Panc1 (cell line): ENCODE measurements around the gene AKAP8L. TPM values are rescaled to one million over a fixed set of nuclear protein-coding genes. Genes with fewer than 3 reads are reported as not detected.

Experiments
- ATAC-seq: fragments of 200-7000 bp; cut with Tn5 transposase; 2 replicates; pipeline ENCODE4 v1.9.1; 2020; ENCODE audit warnings: mild to moderate bottlenecking, moderate library complexity
- BruUV-seq: library from RNA; stranded (reverse); fragments of 400-500 nt; replicated peaks from 2 replicates; lab custom pipeline; 2021; lab: Mats Ljungman, UMichigan
- CTCF ChIA-PET: fragments of 300-600 bp; sonication (Branson Sonifier 250); formaldehyde crosslinking; loops from one replicate; lab custom pipeline; 2022; ENCODE audit warnings: antibody characterized with exemption; lab: Charles Lee
- POLR2A ChIA-PET: fragments of 300-600 bp; sonication (Branson Sonifier 250); formaldehyde crosslinking; loops from one replicate; lab custom pipeline; 2022; ENCODE audit warnings: antibody characterized with exemption; lab: Charles Lee
- DNase-seq: peaks from one replicate; pipeline ENCODE4 v3.0.0-alpha.2; 2010; ENCODE audit warnings: low read depth, low spot score
- H3K27ac ChIP-seq: 2 replicates; pipeline ENCODE4 v1.5.1; 2011; ENCODE audit warnings: mild to moderate bottlenecking, low read length, inconsistent platforms
- H3K27me3 ChIP-seq: fragments of 200-500 bp; sonication (Bioruptor generic); 2 replicates; pipeline ENCODE4 v1.6.0; 2014; ENCODE audit warnings: low read length, inconsistent platforms; ENCODE audit not compliant: control insufficient read depth, insufficient read depth
- H3K36me3 ChIP-seq: fragments of 200-500 bp; sonication (Bioruptor generic); 2 replicates; pipeline ENCODE4 v1.5.1; 2014; ENCODE audit warnings: inconsistent platforms, mild to moderate bottlenecking, low read length, moderate library complexity; ENCODE audit not compliant: control insufficient read depth, insufficient read depth
- H3K4me1 ChIP-seq: 2 replicates; pipeline ENCODE4 v1.5.1; 2011; ENCODE audit warnings: inconsistent platforms, mild to moderate bottlenecking, low read length, moderate library complexity; ENCODE audit not compliant: control insufficient read depth, insufficient read depth
- H3K4me3 ChIP-seq, 2 experiments: 2 replicates each; pipeline ENCODE4 v1.5.1; 2011 to 2012; ENCODE audit warnings: low read depth in 2 of 2, low read length in 2 of 2, mild to moderate bottlenecking in 2 of 2, inconsistent platforms in 1 of 2, moderate library complexity in 1 of 2
- H3K9me3 ChIP-seq: fragments of 200-500 bp; sonication (Bioruptor generic); 2 replicates; pipeline ENCODE4 v1.5.1; 2014; ENCODE audit warnings: low read depth, mild to moderate bottlenecking, inconsistent platforms, low read length, moderate library complexity; ENCODE audit not compliant: control insufficient read depth, insufficient read depth
- CTCF ChIP-seq: fragments of 450-650 bp; IDR thresholded peaks from 2 replicates; pipeline ENCODE4 v1.5.1; 2017; ENCODE audit warnings: mild to moderate bottlenecking
- POLR2AphosphoS5 ChIP-seq: IDR thresholded peaks from 2 replicates; pipeline ENCODE4 v1.6.1; 2012; ENCODE audit warnings: mild to moderate bottlenecking, low read depth, low read length, moderate library complexity
- REST ChIP-seq, 2 experiments: IDR thresholded peaks; 2 replicates each; pipeline ENCODE4 v1.6.1; 2011 to 2012; ENCODE audit warnings: low read depth in 2 of 2, control low read depth in 1 of 2, low read length in 1 of 2, mild to moderate bottlenecking in 1 of 2, moderate library complexity in 1 of 2; ENCODE audit not compliant: insufficient read depth in 1 of 2
- SIN3A ChIP-seq: IDR thresholded peaks from 2 replicates; pipeline ENCODE4 v1.6.1; 2012; ENCODE audit warnings: low read depth, mild to moderate bottlenecking, low read length, moderate library complexity, borderline replicate concordance; ENCODE audit not compliant: insufficient read depth
- TCF7L2 ChIP-seq: IDR thresholded peaks from 2 replicates; pipeline ENCODE4 v1.6.1; 2011; ENCODE audit warnings: mild to moderate bottlenecking, low read depth, low read length, inconsistent platforms
- in situ Hi-C: cut with HindIII; loops from 2 replicates; pipeline ENCODE4 v1.10.0; 2016; ENCODE audit warnings: low sequenced_read_pairs, low pct_unique_long_range_greater_than_20kb
- intact Hi-C: fragments of 100-400 bp; cut with micrococcal nuclease; formaldehyde crosslinking; loops from one replicate; pipeline ENCODE4 v1.10.0; 2022; ENCODE audit not compliant: unreplicated experiment
- total RNA-seq: library from RNA; stranded (reverse); gene quantifications from one replicate; pipeline ENCODE4 v1.2.1, GENCODE V29; 2021; ENCODE audit not compliant: unreplicated experiment

Gene AKAP8L
- total RNA-seq, 1 experiment from 2014 or later, result 65.5 TPM

GRCh38 chr19:15448044-15448777 lies 29.4 kb upstream of the AKAP8L start:
- no peak for TF ChIP-seq TCF7L2
- no peak for TF ChIP-seq CTCF
- no peak for TF ChIP-seq REST (IDR thresholded peaks at IDR 0.05; ENCODE audit: insufficient read depth in 1 of 2, low read depth in 2 of 2, low read length in 1 of 2)
- no peak for TF ChIP-seq POLR2AphosphoS5
- no peak for TF ChIP-seq SIN3A
- CTCF ChIA-PET, result no interaction called here
- intact Hi-C loops, result no loop called here
- Histone ChIP-seq H3K36me3 (no peaks in the 10 kb centered on the region), H3K27me3 (no peaks in the 10 kb centered on the region), H3K9me3 (no peaks in the 10 kb centered on the region), H3K27ac (no peak overlapping the region), H3K4me3 (no peak overlapping the region), H3K4me1 (no peaks in the 10 kb centered on the region; the same call in 1 of the 2 replicates)
- ATAC-seq (no peak), DNase-seq (no peak)
- no TSS peak for BruUV-seq
- in situ Hi-C loops, result no loop called here
- POLR2A ChIA-PET, result no interaction called here

GRCh38 chr19:15447057-15447456 lies 28.3 kb upstream of the AKAP8L start:
- BruUV-seq, result no TSS peak
- ATAC-seq, result no peak
- Histone ChIP-seq H3K36me3 (no peaks in the 10 kb centered on the region), H3K27ac (no peak overlapping the region), H3K27me3 (no peaks in the 10 kb centered on the region), H3K4me1 (no peaks in the 10 kb centered on the region; the same call in 1 of the 2 replicates), H3K9me3 (no peaks in the 10 kb centered on the region), H3K4me3 (no peak overlapping the region)
- ChIA-PET POLR2A (no interaction called here), CTCF (no interaction called here)
- intact Hi-C loops, result no loop called here
- no peak for DNase-seq
- TF ChIP-seq REST (IDR thresholded peaks at IDR 0.05; ENCODE audit: insufficient read depth in 1 of 2, low read depth in 2 of 2, low read length in 1 of 2) (no peak), POLR2AphosphoS5 (no peak), CTCF (no peak), TCF7L2 (no peak), SIN3A (no peak)
- in situ Hi-C loops, result no loop called here
